ENCODE data around the gene CDS1.
"Not testable (repeated sequence)": the region's sequence is repeated elsewhere in the genome, so short reads cannot be mapped to it uniquely, and the experiment has no call there.

The CDS1 gene

GRCh38 chr4:84678976-84679744 lies 96.2 kb downstream of the CDS1 start:
- no peak overlapping the region for H3K4me3 ChIP-seq (ENCODE audit: low read depth, low read length)
- no peak for TF ChIP-seq CTCF (IDR thresholded peaks at IDR 0.05; ENCODE audit: borderline replicate concordance, insufficient read depth, low read depth, low read length)

DNA sequence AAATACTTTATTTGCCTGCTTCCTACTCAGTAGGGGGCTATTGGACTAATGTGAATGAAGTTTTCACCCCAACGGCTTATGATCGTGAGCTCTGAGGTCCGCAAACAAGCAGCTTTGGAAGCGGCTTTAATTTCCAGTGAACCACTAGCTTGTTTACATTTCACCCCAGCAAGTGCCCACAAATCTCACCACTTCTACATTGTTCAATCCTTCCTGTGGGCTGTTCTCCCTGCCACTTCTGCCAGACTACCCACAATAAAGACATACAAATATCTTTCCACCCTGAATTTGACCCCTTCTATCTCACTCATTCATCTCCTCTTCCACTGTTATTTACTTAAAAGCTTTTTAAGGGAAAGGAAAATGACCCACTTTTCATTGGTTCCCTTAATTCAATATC lies 98.0 kb downstream of the CDS1 start:
- no peak for TF ChIP-seq CTCF (IDR thresholded peaks at IDR 0.05; ENCODE audit: borderline replicate concordance, insufficient read depth, low read depth, low read length)
- H3K4me3 ChIP-seq (ENCODE audit: low read depth, low read length): no peak overlapping the region

- no peak for TF ChIP-seq CTCF (IDR thresholded peaks at IDR 0.05; ENCODE audit: borderline replicate concordance, insufficient read depth, low read depth, low read length)
- no peak overlapping the region for H3K4me3 ChIP-seq (ENCODE audit: low read depth, low read length)
Observed at GRCh38 chr4:84681486-84682274, 98.8 kb downstream of the CDS1 start.

DNA sequence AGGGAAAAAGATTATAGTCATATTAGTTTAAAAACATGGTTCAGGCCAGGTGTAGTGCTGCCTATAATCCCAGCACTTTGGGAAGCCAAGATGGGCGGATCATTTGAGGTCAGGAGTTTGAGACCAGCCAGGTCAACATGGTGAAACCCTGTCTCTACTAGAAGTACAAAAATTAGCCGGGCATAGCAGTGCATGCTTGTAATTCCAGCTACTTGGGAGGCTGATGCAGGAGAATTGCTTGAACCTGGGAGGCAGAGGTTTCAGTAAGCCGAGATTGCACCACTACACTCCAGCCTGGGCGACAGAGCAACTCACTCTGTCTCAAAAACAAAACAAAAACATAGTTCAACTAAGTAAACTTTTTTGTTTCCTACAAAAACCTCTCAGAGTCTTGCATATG lies 99.7 kb downstream of the CDS1 start:
- not testable (repeated sequence) for H3K4me3 ChIP-seq (ENCODE audit: low read depth, low read length)

DNA sequence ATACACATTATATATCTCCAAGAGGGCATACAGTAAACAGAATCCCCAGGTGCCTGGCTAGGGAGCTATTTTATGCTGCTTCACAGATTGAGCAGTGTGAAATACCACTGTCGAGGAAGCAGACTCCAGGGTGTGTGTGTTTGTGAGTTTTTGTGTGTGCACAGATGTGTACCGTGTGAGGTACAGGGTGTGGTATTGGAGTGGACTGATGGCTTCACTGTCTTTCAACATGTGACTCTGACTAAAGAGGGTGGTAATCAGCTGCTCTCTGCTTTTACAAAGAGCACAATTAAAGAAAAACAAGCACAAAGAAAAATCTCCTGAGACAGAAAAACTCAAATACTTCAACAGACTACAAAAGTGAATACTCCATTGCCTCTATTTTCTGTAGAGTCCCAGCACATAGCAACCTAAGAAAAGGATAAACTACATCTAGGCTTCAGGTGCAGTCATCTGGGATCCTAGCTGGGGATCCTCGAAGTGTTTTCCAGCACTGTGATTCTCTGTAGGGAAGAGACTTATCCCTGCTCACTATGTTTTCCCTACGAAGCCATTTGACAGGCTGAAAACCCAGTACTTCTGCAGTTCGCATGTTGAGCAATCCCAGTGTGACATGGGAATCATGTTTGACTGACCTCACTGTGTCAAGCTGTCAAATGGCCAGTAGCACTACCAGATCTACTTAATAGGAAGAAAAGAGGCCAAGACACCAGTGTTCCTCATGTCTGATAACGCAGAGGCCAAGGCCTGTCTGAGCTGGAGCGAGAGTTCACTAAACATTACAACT lies 100.3 kb downstream of the CDS1 start:
- no peak for TF ChIP-seq CTCF (IDR thresholded peaks at IDR 0.05; ENCODE audit: borderline replicate concordance, insufficient read depth, low read depth, low read length)
- H3K4me3 ChIP-seq (ENCODE audit: low read depth, low read length): no peak overlapping the region

GRCh38 chr4:84684361-84684760 lies 101.4 kb downstream of the CDS1 start:
- H3K4me3 ChIP-seq (ENCODE audit: low read depth, low read length): no peak overlapping the region
- TF ChIP-seq CTCF (IDR thresholded peaks at IDR 0.05; ENCODE audit: borderline replicate concordance, insufficient read depth, low read depth, low read length): no peak

DNA sequence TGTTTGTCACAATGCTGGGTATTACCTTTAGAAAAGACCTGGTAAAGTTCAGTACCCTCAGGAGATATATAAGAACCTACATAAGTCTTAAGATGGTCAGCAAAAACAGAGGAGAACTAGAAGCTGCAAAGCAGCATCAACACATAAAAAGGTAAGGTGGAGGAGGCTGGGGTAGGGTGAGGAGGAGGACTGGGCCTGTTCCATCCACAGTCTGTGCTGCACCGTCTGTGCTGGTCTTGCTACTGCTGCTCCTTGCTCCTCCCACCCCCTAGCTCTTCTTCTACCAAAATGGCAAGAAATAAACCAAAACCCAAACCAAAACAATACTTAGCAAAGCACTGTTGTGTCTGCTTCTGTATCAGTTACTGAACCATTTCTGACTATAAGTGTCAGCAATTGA lies 102.2 kb downstream of the CDS1 start:
- H3K4me3 ChIP-seq (ENCODE audit: low read depth, low read length): no peak overlapping the region
- no peak for TF ChIP-seq CTCF (IDR thresholded peaks at IDR 0.05; ENCODE audit: borderline replicate concordance, insufficient read depth, low read depth, low read length)
